HepG2 (cell line): ENCODE data around the gene NUDCD2. TPM values are rescaled to one million over a fixed set of nuclear protein-coding genes. Genes with fewer than 3 reads are reported as not detected.

Source experiments
- ARNTL ChIP-seq: sonication (generic); formaldehyde crosslinking; IDR thresholded peaks from 2 replicates; pipeline ENCODE4 v1.4.0; 2020; ENCODE audit warnings: mild to moderate bottlenecking, missing genetic modification reagents
- ATAD3A ChIP-seq: sonication (generic); formaldehyde crosslinking; IDR thresholded peaks from 2 replicates; pipeline ENCODE4 v1.4.0; 2020; ENCODE audit warnings: missing genetic modification reagents
- CCDC6 ChIP-seq: sonication (generic); formaldehyde crosslinking; IDR thresholded peaks from 2 replicates; pipeline ENCODE4 v1.8.1; 2022; ENCODE audit warnings: mild to moderate bottlenecking, missing genetic modification reagents, moderate library complexity
- GLI4 ChIP-seq: sonication (generic); formaldehyde crosslinking; IDR thresholded peaks from 2 replicates; pipeline ENCODE4 v1.5.1; 2020; ENCODE audit warnings: missing genetic modification reagents, mild to moderate bottlenecking, moderate library complexity, borderline replicate concordance
- MAFF ChIP-seq: IDR thresholded peaks from 2 replicates; pipeline ENCODE4 v1.6.1; 2011; ENCODE audit warnings: low read depth, low read length, improper control_type of control experiment
- MED8 ChIP-seq: sonication (generic); formaldehyde crosslinking; IDR thresholded peaks from 2 replicates; pipeline ENCODE4 v1.8.1; 2023; ENCODE audit warnings: mild to moderate bottlenecking, missing genetic modification reagents; ENCODE audit not compliant: insufficient replicate concordance
- PHF21A ChIP-seq: sonication (generic); formaldehyde crosslinking; IDR thresholded peaks from 2 replicates; pipeline ENCODE4 v1.5.0; 2020; ENCODE audit warnings: mild to moderate bottlenecking, missing genetic modification reagents
- POGZ ChIP-seq: sonication (generic); formaldehyde crosslinking; IDR thresholded peaks from 2 replicates; pipeline ENCODE4 v1.4.0; 2020; ENCODE audit warnings: mild to moderate bottlenecking, missing genetic modification reagents
- RELA ChIP-seq: sonication (generic); formaldehyde crosslinking; IDR thresholded peaks from 2 replicates; pipeline ENCODE4 v1.4.0; 2020; ENCODE audit warnings: missing genetic modification reagents
- SNAI1 ChIP-seq: sonication (generic); formaldehyde crosslinking; IDR thresholded peaks from 2 replicates; pipeline ENCODE4 v1.5.0; 2020; ENCODE audit warnings: mild to moderate bottlenecking, missing genetic modification reagents, borderline replicate concordance
- TCF7 ChIP-seq: sonication (generic); IDR thresholded peaks from 2 replicates; pipeline ENCODE4 v1.6.1; 2016; ENCODE audit warnings: antibody characterized with exemption, low read depth
- TEAD2 ChIP-seq: sonication (generic); formaldehyde crosslinking; IDR thresholded peaks from 2 replicates; pipeline ENCODE4 v1.9.0; 2021; ENCODE audit warnings: missing genetic modification reagents
- ZC3H13 ChIP-seq: sonication (generic); formaldehyde crosslinking; IDR thresholded peaks from 2 replicates; pipeline ENCODE4 v1.8.1; 2023; ENCODE audit warnings: mild to moderate bottlenecking, missing genetic modification reagents, moderate library complexity
- ZNF333 ChIP-seq: sonication (generic); formaldehyde crosslinking; IDR thresholded peaks from 2 replicates; pipeline ENCODE4 v1.4.0; 2020; ENCODE audit warnings: mild to moderate bottlenecking, missing genetic modification reagents, borderline replicate concordance
- ZNF510 ChIP-seq: sonication (generic); formaldehyde crosslinking; IDR thresholded peaks from 2 replicates; pipeline ENCODE4 v1.4.0; 2020; ENCODE audit warnings: low read depth, mild to moderate bottlenecking, missing genetic modification reagents
- ZNF513 ChIP-seq: sonication (generic); formaldehyde crosslinking; conservative IDR thresholded peaks from 2 replicates; pipeline ENCODE4 v1.5.0; 2020; ENCODE audit warnings: missing genetic modification reagents
- ZNF550 ChIP-seq: sonication (generic); formaldehyde crosslinking; IDR thresholded peaks from 2 replicates; pipeline ENCODE4 v1.4.0; 2020; ENCODE audit warnings: mild to moderate bottlenecking, missing genetic modification reagents, borderline replicate concordance
- ZNF790 ChIP-seq: sonication (generic); formaldehyde crosslinking; IDR thresholded peaks from 2 replicates; pipeline ENCODE4 v1.8.0; 2022; ENCODE audit warnings: missing genetic modification reagents, mild to moderate bottlenecking, borderline replicate concordance
- polyA plus RNA-seq, 8 experiments: library from polyadenylated mRNA; depleted of rRNA in 3 of 8; stranded (reverse) in 7 of 8; unstranded in 1 of 8; fragments of >200 nt; fragmentation: Illumina TruSeq in 4 of 8; extraction: Trizol in 4 of 8; gene quantifications; 2 replicates each; pipeline versions ENCODE4 v1.2.1 to v1.2.3, GENCODE V29; 2011 to 2016; ENCODE audit warnings: low read depth in 4 of 8, missing spikeins in 1 of 8, mixed read lengths in 1 of 8; ENCODE audit not compliant: insufficient read depth in 1 of 8
- total RNA-seq, 5 experiments: library from RNA; depleted of rRNA; stranded (reverse); fragments of >200 nt; fragmentation: Illumina TruSeq; extraction: Trizol; gene quantifications; 2 replicates each; pipeline ENCODE4 v1.2.3, GENCODE V29; 2016; ENCODE audit warnings: low read depth in 1 of 5
- TF ChIP-seq, protein P1 (sequence below): sonication (generic); formaldehyde crosslinking; IDR thresholded peaks from 2 replicates; pipeline ENCODE4 v1.4.0; 2020; ENCODE audit warnings: missing genetic modification reagents, mild to moderate bottlenecking, borderline replicate concordance
- TF ChIP-seq, protein P2 (sequence below): sonication (generic); formaldehyde crosslinking; IDR thresholded peaks from 2 replicates; pipeline ENCODE4 v1.9.0; 2021; ENCODE audit warnings: missing genetic modification reagents, borderline replicate concordance

NUDCD2 gene
- total and polyA plus RNA-seq, 2 of the 13 experiments (the other 11 are each of a cell fraction or from before 2014, with no cell fraction given) = 14.8 to 39.2 TPM

- TF ChIP-seq, protein P1, sequence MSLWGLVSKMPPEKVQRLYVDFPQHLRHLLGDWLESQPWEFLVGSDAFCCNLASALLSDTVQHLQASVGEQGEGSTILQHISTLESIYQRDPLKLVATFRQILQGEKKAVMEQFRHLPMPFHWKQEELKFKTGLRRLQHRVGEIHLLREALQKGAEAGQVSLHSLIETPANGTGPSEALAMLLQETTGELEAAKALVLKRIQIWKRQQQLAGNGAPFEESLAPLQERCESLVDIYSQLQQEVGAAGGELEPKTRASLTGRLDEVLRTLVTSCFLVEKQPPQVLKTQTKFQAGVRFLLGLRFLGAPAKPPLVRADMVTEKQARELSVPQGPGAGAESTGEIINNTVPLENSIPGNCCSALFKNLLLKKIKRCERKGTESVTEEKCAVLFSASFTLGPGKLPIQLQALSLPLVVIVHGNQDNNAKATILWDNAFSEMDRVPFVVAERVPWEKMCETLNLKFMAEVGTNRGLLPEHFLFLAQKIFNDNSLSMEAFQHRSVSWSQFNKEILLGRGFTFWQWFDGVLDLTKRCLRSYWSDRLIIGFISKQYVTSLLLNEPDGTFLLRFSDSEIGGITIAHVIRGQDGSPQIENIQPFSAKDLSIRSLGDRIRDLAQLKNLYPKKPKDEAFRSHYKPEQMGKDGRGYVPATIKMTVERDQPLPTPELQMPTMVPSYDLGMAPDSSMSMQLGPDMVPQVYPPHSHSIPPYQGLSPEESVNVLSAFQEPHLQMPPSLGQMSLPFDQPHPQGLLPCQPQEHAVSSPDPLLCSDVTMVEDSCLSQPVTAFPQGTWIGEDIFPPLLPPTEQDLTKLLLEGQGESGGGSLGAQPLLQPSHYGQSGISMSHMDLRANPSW (CRISPR knock-in tag) = no peak; the same call in 1 of the 2 replicates
- TF ChIP-seq ZNF333 (CRISPR knock-in tag) = no peak
- no peak for TF ChIP-seq ATAD3A (CRISPR knock-in tag)
- no peak for TF ChIP-seq SNAI1 (CRISPR knock-in tag)
- no peak for TF ChIP-seq MAFF
- TF ChIP-seq TEAD2 (CRISPR knock-in tag) = no peak
- TF ChIP-seq ZNF550 = no peak
- TF ChIP-seq, protein P2, sequence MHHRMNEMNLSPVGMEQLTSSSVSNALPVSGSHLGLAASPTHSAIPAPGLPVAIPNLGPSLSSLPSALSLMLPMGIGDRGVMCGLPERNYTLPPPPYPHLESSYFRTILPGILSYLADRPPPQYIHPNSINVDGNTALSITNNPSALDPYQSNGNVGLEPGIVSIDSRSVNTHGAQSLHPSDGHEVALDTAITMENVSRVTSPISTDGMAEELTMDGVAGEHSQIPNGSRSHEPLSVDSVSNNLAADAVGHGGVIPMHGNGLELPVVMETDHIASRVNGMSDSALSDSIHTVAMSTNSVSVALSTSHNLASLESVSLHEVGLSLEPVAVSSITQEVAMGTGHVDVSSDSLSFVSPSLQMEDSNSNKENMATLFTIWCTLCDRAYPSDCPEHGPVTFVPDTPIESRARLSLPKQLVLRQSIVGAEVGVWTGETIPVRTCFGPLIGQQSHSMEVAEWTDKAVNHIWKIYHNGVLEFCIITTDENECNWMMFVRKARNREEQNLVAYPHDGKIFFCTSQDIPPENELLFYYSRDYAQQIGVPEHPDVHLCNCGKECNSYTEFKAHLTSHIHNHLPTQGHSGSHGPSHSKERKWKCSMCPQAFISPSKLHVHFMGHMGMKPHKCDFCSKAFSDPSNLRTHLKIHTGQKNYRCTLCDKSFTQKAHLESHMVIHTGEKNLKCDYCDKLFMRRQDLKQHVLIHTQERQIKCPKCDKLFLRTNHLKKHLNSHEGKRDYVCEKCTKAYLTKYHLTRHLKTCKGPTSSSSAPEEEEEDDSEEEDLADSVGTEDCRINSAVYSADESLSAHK = no peak
- peak; percentile 85 for TF ChIP-seq PHF21A
- no peak for TF ChIP-seq RELA
- no peak for TF ChIP-seq ZNF510 (CRISPR knock-in tag)
- TF ChIP-seq POGZ (CRISPR knock-in tag) = peak; percentile 96
- TF ChIP-seq ZC3H13 (CRISPR knock-in tag) = no peak; the same call in 1 of the 2 replicates
- TF ChIP-seq CCDC6 = peak; percentile 62; the same call in 1 of the 2 replicates
- TF ChIP-seq TCF7 = no peak
- TF ChIP-seq ZNF513 (CRISPR knock-in tag) = no peak
- peak; percentile 19; the same call in 1 of the 2 replicates for TF ChIP-seq GLI4 (CRISPR knock-in tag)
- no peak for TF ChIP-seq ZNF790 (CRISPR knock-in tag)
- no peak for TF ChIP-seq ARNTL (CRISPR knock-in tag)
- peak; percentile 52 for TF ChIP-seq MED8 (CRISPR knock-in tag)
These were observed 22.4 kb downstream of the NUDCD2 start, which contains the start of gene CCNG1 (continued) for GRCh38 chr5:163437309-163438182.
